Measurements from ENCODE around the gene SYT5. TPM values are rescaled to one million over a fixed set of nuclear protein-coding genes. Genes with fewer than 3 reads are reported as not detected.
A peak's percentile ranks its signal among the peaks of the same experiment; 100 is the strongest.

SYT5 gene
- total RNA-seq, 1 experiment from 2014 or later = not detected

DNA sequence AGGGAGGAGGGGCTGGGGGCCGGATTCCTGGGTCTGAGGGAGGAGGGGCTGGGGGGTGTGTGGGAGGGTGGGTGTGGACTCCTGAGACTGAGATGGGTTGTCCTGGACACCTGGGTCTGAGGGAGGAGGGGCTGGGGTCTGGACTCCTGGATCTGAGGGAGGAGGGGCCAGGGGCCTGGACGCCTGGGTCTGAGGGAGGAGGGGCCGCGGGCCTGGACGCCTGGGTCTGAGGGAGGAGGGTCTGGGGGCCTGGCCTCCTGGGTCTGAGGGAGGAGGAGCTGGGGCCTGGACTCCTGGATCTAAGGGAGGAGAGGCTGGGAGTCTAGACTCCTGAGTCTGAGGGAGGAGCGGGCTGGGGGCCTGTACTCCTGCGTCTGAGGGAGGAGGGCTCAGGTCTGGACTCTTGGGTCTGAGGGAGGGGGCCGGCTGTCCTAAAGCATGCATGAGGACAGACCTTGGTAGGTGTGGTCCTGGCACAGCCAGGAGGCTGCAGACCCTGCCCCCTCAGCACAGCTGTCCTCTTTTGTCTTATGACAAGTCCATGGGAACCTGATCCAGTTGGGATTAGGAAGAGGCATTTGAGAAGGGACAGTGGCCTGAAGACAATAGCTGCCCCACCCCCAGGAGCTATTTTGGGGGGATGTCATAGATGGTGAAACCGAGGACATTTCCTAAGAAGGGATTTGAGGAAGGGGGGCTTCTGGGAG, 32.4 kb downstream of the SYT5 start:
- DNase-seq (ENCODE audit: low read depth) = no peak

DNA sequence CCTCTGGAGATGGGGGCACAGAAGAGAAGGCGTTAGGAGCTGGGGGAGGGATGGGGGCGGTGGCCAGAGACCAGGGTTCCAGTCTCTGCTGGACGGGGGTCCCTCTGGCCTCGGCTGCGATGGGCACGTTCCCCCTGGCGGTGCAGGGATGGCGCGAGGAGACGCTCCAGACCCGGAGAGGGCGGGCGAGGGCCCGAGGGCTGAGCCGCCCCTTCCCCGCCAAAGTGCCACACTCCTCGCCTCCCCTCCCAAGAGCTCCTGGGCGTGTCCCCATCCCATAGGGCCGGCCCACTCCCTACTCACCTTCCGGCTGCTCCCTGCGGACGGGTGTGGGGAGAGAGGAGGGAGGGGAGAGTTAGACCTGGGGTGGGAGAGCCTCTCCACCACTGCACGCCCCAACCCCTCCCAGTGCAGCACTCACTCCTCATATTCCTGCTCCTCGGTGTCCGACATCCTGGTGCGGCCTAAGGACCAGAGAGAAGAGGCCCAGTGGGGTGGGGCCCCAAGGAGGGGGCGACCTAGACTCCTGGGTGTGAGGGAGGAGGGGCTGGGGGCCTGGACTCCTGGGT, 33.3 kb downstream of the SYT5 start:
- DNase-seq (ENCODE audit: low read depth) = peak; percentile 79

DNA sequence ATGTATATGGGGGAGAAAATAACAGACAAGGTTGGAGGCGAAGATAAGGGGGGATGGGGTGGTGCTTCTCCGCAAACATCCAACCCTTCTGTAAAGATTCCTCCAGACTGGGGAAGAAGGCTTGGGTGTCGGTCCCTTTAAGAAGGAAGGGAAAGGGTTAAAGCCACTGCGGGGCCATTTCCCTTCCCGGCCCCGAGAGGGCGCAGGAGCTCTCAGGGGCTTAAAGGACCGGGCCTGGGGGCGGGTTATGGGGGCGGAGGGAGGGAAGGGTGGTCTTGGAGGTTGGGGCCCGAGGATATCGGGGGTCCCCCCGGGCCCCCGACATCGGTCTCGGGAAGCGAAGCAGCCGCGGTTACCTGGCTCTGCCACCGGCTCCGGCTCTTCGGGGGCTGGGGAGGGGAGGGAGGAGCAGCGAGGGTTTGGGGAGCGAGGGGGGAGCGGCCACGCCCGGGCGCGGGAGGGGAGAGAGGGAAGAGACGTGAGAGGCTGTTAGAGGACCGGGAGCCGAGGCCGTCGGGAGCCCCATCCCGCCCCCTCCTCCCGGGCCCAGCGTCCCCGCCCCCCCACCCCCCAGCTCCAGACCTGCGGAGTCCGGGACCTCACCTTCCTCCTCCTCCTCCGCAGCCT, 33.9 kb downstream of the SYT5 start:
- peak; percentile 68 for DNase-seq (ENCODE audit: low read depth)

DNA sequence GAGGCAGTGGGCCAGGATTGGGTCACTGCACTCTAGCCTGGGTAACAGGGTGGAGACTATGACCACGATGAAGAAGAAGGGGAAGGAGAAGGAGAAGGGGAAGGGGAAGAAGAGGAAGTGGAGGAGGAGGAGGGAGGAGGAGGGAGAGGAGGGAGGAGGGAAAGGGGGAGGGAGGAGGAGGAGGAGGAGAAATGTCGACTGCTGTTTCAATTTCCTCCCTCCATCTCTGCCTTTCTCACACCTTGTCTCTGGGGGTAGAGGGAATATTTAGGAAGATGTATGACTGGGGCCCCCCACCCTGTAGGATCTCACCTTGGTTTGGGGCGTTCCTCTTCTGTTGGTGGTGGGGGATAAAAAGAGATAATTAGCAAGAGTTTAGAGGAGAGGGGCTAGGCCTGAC, 34.9 kb downstream of the SYT5 start:
- DNase-seq (ENCODE audit: low read depth) = no peak

DNA sequence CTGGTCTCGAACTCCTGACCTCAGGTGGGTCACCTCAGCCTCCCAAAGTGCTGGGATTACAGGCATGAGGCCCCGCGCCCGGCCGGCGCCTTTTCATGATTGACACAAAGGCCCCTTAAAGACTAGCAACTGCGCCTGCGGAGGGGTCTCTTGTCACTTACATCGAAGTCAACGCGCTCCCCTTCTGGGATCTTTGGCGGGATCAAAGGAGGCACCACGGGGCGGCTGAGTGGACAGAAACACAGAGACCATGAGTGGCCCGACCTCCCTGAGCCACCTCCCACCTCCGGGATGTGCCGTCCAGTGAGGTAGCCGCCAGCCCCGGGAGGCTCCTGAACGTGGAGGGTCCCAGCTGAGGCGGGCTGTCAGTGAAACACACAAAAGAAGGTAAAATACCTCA, 38.4 kb downstream of the SYT5 start:
- no peak for DNase-seq (ENCODE audit: low read depth)

DNA sequence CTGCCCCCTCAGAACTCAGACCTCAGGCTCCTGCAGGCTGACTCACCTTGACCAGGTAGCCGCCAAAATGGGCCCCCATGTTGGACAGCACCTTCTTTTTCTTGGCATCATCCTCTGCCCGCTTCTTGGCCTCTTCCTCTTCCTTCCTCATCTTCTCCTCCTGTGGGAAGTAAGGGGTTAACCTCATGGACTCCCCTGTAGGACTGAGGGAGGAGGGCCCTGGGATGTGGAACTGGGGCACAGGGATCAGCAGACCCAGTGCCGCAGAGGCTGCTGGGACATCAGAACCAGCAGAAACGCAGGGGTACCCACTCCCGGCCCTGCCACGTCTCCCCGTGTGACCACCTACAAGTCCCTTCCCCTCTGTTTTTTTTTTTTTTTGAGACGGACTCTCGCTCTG, 42.2 kb downstream of the SYT5 start:
- DNase-seq (ENCODE audit: low read depth) = no peak

DNA sequence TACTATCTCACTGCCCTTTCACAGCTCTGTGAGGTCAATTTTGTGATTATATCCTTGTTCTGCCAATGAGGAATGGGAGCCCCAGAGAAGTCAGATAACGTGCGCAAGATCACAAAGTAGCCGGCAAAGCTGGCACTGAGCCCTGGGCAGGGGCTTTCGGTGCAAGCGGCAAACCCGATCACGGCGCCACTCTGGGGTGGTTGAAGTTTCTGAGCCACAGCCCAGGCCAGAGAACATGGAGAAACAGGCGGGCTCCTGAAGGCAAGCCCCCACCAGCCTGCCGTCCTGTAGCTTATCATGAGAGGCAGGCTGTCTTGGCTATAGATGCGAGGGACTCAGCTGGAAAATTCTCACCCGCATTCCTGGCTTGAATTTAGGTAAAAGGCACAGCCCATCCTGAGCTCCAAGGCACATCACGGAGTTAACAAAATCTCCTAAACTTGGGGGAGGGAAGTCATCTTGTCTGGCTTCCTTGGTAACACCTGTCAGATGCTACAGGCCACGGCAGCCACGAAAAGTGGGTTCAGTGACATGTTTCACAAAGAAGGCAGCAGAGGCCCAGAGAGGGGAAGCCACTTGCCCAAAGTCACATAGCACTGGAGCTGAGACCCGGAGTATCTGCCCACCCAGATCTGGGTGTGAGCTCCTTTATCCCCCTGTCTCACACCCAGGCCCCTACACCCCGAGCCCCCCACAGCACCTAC, 43.5 kb downstream of the SYT5 start:
- DNase-seq (ENCODE audit: low read depth) = no peak

DNA sequence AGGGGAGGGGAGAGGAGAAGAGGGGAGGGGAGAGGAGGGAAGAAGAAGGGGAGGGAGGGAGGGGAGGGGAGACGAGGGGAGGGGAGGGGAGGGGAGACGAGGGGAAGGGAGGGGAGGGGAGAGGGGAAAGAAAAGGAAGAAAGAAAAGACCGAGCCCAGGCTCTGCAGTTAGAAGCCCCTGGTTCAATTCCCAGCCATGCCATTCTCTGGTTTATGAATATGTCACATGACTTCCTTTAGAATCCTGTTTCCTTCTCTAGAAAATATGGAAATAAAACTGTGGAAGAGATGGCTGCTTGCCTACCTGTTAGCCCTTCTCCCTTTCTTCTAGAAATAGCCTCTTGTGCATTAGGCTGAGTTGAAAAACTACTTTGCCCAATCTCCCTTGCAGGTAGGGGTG, 45.4 kb downstream of the SYT5 start:
- no peak for DNase-seq (ENCODE audit: low read depth)

DNA sequence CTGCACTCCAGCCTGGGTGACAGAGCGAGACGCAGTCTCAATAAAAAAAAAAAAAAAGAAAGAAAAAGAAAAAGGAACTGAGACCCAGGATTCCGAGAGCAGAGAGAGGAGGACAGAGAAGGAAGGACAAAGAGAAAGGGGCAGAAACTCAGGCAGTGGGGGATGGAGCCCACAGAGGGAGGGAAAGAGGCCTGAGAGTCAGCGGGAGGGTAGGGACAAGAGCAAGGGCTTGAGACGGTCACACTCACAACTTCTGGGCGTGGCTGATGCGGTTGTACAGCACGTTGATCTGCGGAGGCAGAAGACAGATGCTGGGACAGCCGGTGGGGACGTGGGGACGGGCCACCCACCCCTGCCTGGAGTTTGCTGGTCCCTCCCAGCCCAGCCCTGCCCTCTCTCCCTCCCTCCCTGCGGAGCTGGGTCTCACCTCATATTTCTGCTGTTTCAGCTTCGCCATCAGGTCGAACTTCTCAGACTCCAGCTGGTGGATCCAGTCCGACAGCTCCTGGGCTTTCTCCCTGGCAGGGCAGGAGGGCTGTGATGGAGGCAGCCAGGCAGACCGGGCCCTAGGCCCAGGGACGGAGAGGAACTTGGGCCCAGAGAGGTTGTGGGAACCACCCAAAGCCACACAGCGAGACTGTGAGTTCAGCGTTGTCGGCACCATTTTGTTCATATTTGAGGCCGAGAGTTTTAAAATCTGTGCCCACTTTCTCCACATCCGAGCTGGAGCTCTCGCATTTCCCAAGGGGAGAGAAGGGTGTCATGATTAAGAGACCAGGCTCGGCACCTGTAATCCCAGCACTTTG, 46.2 kb downstream of the SYT5 start:
- no peak for DNase-seq (ENCODE audit: low read depth)

DNA sequence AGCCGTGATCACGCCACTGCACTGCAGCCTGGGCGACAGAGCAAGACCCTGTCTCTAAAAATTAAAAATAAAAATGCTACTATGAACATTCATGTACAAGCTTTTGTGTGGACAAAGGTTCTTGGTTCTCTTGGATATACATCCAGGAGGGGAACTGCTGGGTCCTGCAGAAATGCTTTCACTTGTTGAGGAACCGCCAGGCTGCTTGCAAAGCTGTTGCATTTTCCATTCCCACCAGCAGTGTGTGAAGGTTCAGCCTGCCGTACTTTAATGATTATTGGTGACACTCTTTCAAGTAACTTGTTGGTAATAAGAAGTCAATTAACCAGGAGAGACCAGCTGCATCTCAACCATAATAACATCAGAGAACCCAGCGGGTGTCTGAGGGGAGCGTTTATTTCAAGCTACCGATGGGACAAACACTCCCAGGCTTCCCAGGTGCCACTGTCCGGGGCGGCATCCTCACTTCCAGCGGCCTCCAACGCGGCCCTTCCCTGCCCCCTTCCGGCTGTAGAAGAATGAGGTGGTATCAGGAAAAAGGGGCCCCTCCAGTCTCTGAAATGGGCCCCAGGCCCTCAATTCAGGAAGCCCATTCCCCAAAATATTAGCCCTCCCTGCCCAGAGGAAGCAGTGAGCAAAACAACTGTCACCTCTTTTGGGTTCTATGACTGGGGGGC, 47.5 kb downstream of the SYT5 start:
- DNase-seq (ENCODE audit: low read depth) = peak; percentile 57

DNA sequence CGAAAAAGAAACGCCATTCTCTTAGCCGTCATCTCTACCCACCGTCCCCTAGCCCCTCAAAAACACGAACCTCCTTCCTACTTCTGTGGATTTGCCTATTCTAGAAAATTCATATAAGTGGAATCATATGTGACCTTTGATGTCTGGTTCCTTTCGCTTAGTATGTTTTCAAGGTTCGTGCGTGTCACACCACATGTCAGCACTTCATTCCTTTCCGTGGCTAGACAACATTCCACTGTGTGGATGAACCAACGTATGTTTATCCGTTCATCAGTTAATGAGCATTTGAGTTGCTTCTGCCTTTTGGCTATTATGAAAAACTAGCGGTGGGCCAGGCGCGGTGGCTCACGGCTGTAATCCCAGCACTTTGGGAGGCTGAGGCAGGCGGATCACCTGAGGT, 48.7 kb downstream of the SYT5 start:
- DNase-seq (ENCODE audit: low read depth) = no peak

Other genes with a start within 250 kb of the SYT5 start
- gene NLRP7, start 232.8 kb downstream of the SYT5 start, total RNA-seq (2014; rRNA removed; shearing (Covaris generic)) = not detected in 2 replicates
- 0.11 TPM in 1 of 2 replicates, not detected in the other for gene NLRP2, start 213.9 kb downstream of the SYT5 start, total RNA-seq (2014; rRNA removed; shearing (Covaris generic))
- 0.91 TPM in 1 of 2 replicates, not detected in the other for gene GP6, start 142.0 kb downstream of the SYT5 start, total RNA-seq (2014; rRNA removed; shearing (Covaris generic))
- 14.1 and 17.0 TPM in 2 replicates for gene RDH13, start 117.1 kb downstream of the SYT5 start, total RNA-seq (2014; rRNA removed; shearing (Covaris generic))
- 1.6 and 4.9 TPM in 2 replicates for gene EPS8L1, start 104.4 kb downstream of the SYT5 start, total RNA-seq (2014; rRNA removed; shearing (Covaris generic))
- gene PPP1R12C, start 62.7 kb downstream of the SYT5 start, total RNA-seq (2014; rRNA removed; shearing (Covaris generic)) = 41.5 and 44.2 TPM in 2 replicates
- 22.5 and 23.9 TPM in 2 replicates for gene TNNT1, start 31.1 kb downstream of the SYT5 start, total RNA-seq (2014; rRNA removed; shearing (Covaris generic))
- 0.80 TPM in 1 of 2 replicates, not detected in the other for gene TNNI3, start 22.6 kb downstream of the SYT5 start, total RNA-seq (2014; rRNA removed; shearing (Covaris generic))
- gene DNAAF3, start 13.7 kb downstream of the SYT5 start, total RNA-seq (2014; rRNA removed; shearing (Covaris generic)) = 3.1 and 7.1 TPM in 2 replicates
- gene PTPRH, start 29.2 kb upstream of the SYT5 start, total RNA-seq (2014; rRNA removed; shearing (Covaris generic)) = 4.1 and 8.6 TPM in 2 replicates
- 0.95 and 1.8 TPM in 2 replicates for gene TMEM86B, start 48.5 kb upstream of the SYT5 start, total RNA-seq (2014; rRNA removed; shearing (Covaris generic))
- 26.5 and 38.0 TPM in 2 replicates for gene PPP6R1, start 78.7 kb upstream of the SYT5 start, total RNA-seq (2014; rRNA removed; shearing (Covaris generic))
- 104 and 113 TPM in 2 replicates for gene HSPBP1, start 99.8 kb upstream of the SYT5 start, total RNA-seq (2014; rRNA removed; shearing (Covaris generic))
- gene BRSK1, start 103.7 kb upstream of the SYT5 start, total RNA-seq (2014; rRNA removed; shearing (Covaris generic)) = 6.3 and 9.0 TPM in 2 replicates
- not detected in 2 replicates for gene TMEM150B, start 145.1 kb upstream of the SYT5 start, total RNA-seq (2014; rRNA removed; shearing (Covaris generic))
- gene KMT5C, start 159.6 kb upstream of the SYT5 start, total RNA-seq (2014; rRNA removed; shearing (Covaris generic)) = 8.5 and 8.9 TPM in 2 replicates
- not detected in 2 replicates for gene COX6B2, start 174.4 kb upstream of the SYT5 start, total RNA-seq (2014; rRNA removed; shearing (Covaris generic))
- not detected in 2 replicates for gene GARIN5B, start 183.0 kb upstream of the SYT5 start, total RNA-seq (2014; rRNA removed; shearing (Covaris generic))
- gene IL11, start 190.2 kb upstream of the SYT5 start, total RNA-seq (2014; rRNA removed; shearing (Covaris generic)) = 56.5 and 60.4 TPM in 2 replicates
- not detected in 2 replicates for gene TMEM190, start 196.5 kb upstream of the SYT5 start, total RNA-seq (2014; rRNA removed; shearing (Covaris generic))
- 3.3 and 3.9 TPM in 2 replicates for gene TMEM238, start 204.0 kb upstream of the SYT5 start, total RNA-seq (2014; rRNA removed; shearing (Covaris generic))
- 633 and 816 TPM in 2 replicates for gene RPL28, start 205.6 kb upstream of the SYT5 start, total RNA-seq (2014; rRNA removed; shearing (Covaris generic))
- gene UBE2S, start 227.5 kb upstream of the SYT5 start, total RNA-seq (2014; rRNA removed; shearing (Covaris generic)) = 317 and 338 TPM in 2 replicates